NB4 (cell line): ENCODE data around the gene PUSL1.

Experiments
- CTCF ChIP-seq: IDR thresholded peaks from one replicate; pipeline ENCODE4 v1.5.1; 2012; ENCODE audit warnings: low read depth, low read length
- MYC ChIP-seq: IDR thresholded peaks from 2 replicates; pipeline ENCODE4 v1.6.1; 2011; ENCODE audit warnings: low read depth, low read length
- POLR2A ChIP-seq: IDR thresholded peaks from 2 replicates; pipeline ENCODE4 v1.6.1; 2011; ENCODE audit warnings: mild to moderate bottlenecking; ENCODE audit not compliant: insufficient read length; ENCODE audit errors: extremely low read depth
- TF ChIP-seq, protein P1 (sequence below): IDR thresholded peaks from 2 replicates; pipeline ENCODE4 v1.6.1; 2011; ENCODE audit warnings: low read depth, low read length

GRCh38 chr1:1297802-1298424 is 10.5 kb upstream of the PUSL1 start:
- no peak for TF ChIP-seq CTCF
- TF ChIP-seq POLR2A = no peak
- TF ChIP-seq, protein P1, sequence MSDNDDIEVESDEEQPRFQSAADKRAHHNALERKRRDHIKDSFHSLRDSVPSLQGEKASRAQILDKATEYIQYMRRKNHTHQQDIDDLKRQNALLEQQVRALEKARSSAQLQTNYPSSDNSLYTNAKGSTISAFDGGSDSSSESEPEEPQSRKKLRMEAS = no peak
- TF ChIP-seq MYC = no peak
